A549 (cell line): ENCODE data around the gene CGB7. TPM values are rescaled to one million over a fixed set of nuclear protein-coding genes. Genes with fewer than 3 reads are reported as not detected.
"Not testable (repeated sequence)": the region's sequence is repeated elsewhere in the genome, so short reads cannot be mapped to it uniquely, and the experiment has no call there.

Source experiments
- ATAC-seq, 2 experiments: fragments of 200-7000 bp in 1 of 2; fragments of >200 bp in 1 of 2; cut with Nextera tagmentation in 1 of 2; cut with Tn5 transposase in 1 of 2; 3 replicates each; pipeline versions ENCODE4 v1.8.0 to v1.9.1; 2018 to 2020; ENCODE audit warnings: mild to moderate bottlenecking in 1 of 2, moderate library complexity in 1 of 2
- CTCF ChIA-PET: fragments of 300-600 bp; sonication (Branson Sonifier 250); formaldehyde crosslinking; extraction: SDS; loops from one replicate; lab custom pipeline; 2021; ENCODE audit warnings: antibody characterized with exemption, inconsistent platforms; lab: Yijun Ruan, JAX
- POLR2A ChIA-PET: fragments of 350-600 bp; formaldehyde crosslinking; extraction: SDS; loops from one replicate; lab custom pipeline; 2021; ENCODE audit warnings: antibody characterized with exemption, inconsistent platforms; lab: Yijun Ruan, JAX
- DNase-seq, 2 experiments: peaks; one replicate each; pipeline versions ENCODE4 v3.0.0 to v3.0.0-alpha.2; 2011 to 2016; ENCODE audit warnings: low read depth in 1 of 2, low spot score in 1 of 2
- FAIRE-seq: peaks from 2 replicates; lab custom pipeline; 2011; peaks lifted over from hg19 to GRCh38; lab: Jason Lieb, UNC
- H3K27ac ChIP-seq, 2 experiments: fragments of >200 bp; sonication (Bioruptor Twin); formaldehyde crosslinking; 3 replicates each; pipeline ENCODE4 v1.5.1; 2016 to 2017
- H3K4me1 ChIP-seq: fragments of >200 bp; sonication (Bioruptor Twin); formaldehyde crosslinking; 3 replicates; pipeline ENCODE4 v1.6.1; 2016
- H3K4me2 ChIP-seq: fragments of >200 bp; sonication (Bioruptor Twin); formaldehyde crosslinking; 3 replicates; pipeline ENCODE4 v1.6.1; 2016
- H3K4me3 ChIP-seq: fragments of >200 bp; sonication (Bioruptor Twin); formaldehyde crosslinking; 3 replicates; pipeline ENCODE4 v1.5.1; 2016
- H3K9me3 ChIP-seq: fragments of >200 bp; sonication (Bioruptor Twin); formaldehyde crosslinking; 3 replicates; pipeline ENCODE4 v1.6.1; 2016
- BHLHE40 ChIP-seq: IDR thresholded peaks from 2 replicates; pipeline ENCODE4 v1.6.1; 2012; ENCODE audit warnings: low read depth, low read length, inconsistent platforms
- CHD2 ChIP-seq: fragments of 150-350 bp; IDR thresholded peaks from 2 replicates; pipeline ENCODE4 v1.6.1; 2014; ENCODE audit warnings: low read length; ENCODE audit not compliant: partially characterized antibody
- CHD4 ChIP-seq: fragments of 200-600 bp; sonication (generic); IDR thresholded peaks from 2 replicates; pipeline ENCODE4 v1.6.1; 2016; ENCODE audit warnings: antibody characterized with exemption, mild to moderate bottlenecking, borderline replicate concordance
- CTCF ChIP-seq: fragments of >200 bp; sonication (Bioruptor Twin); formaldehyde crosslinking; IDR thresholded peaks from 3 replicates; pipeline ENCODE4 v1.5.1; 2016
- GATA3 ChIP-seq: IDR thresholded peaks from 2 replicates; pipeline ENCODE4 v1.6.1; 2012; ENCODE audit warnings: borderline replicate concordance
- HDAC2 ChIP-seq: fragments of 200-600 bp; sonication (generic); IDR thresholded peaks from 2 replicates; pipeline ENCODE4 v1.6.1; 2016
- HES2 ChIP-seq: fragments of >200 bp; sonication (Bioruptor Twin); formaldehyde crosslinking; IDR thresholded peaks from 2 replicates; pipeline ENCODE4 v1.6.1; 2016
- HOXA7 ChIP-seq: fragments of 250-450 bp; sonication (Bioruptor Pico); IDR thresholded peaks from 2 replicates; pipeline ENCODE4 v1.5.0; 2020; ENCODE audit warnings: mild to moderate bottlenecking, moderate library complexity
- HOXB5 ChIP-seq: fragments of 250-450 bp; sonication (Bioruptor Pico); IDR thresholded peaks from 2 replicates; pipeline ENCODE4 v1.5.0; 2020; ENCODE audit warnings: mild to moderate bottlenecking, moderate library complexity
- JUN ChIP-seq, 2 experiments: fragments of >200 bp; sonication (Bioruptor Twin); formaldehyde crosslinking; IDR thresholded peaks; 2 replicates in 1 of 2; 3 replicates in 1 of 2; pipeline ENCODE4 v1.6.1; 2016 to 2017
- MAZ ChIP-seq: fragments of 150-350 bp; IDR thresholded peaks from 2 replicates; pipeline ENCODE4 v1.6.1; 2014; ENCODE audit warnings: antibody characterized with exemption, low read depth, low read length, borderline replicate concordance
- RAD21 ChIP-seq, 2 experiments: fragments of >200 bp in 1 of 2; sonication (Bioruptor Twin) in 1 of 2; formaldehyde crosslinking in 1 of 2; IDR thresholded peaks in 1 of 2; conservative IDR thresholded peaks in 1 of 2; 2 replicates in 1 of 2; 3 replicates in 1 of 2; pipeline ENCODE4 v1.6.1; 2012 to 2018; ENCODE audit warnings: inconsistent platforms in 1 of 2
- REST ChIP-seq: fragments of 200-600 bp; sonication (generic); IDR thresholded peaks from 2 replicates; pipeline ENCODE4 v1.6.1; 2016; ENCODE audit warnings: antibody characterized with exemption, mild to moderate bottlenecking, moderate library complexity
- RFX5 ChIP-seq: fragments of 450-650 bp; IDR thresholded peaks from 2 replicates; pipeline ENCODE4 v1.7.1; 2014; ENCODE audit warnings: antibody characterized with exemption, mild to moderate bottlenecking, moderate library complexity
- SREBF2 ChIP-seq: fragments of 450-650 bp; IDR thresholded peaks from 2 replicates; pipeline ENCODE4 v1.6.1; 2014; ENCODE audit warnings: mild to moderate bottlenecking, moderate library complexity
- WGBS: methylation state at CpG from one replicate; pipeline ENCODE4 v1.1.6; 2017; ENCODE audit errors: missing lambda C conversion rate; 5-methylcytosine and 5-hydroxymethylcytosine counted together
- polyA plus RNA-seq, 4 experiments: library from polyadenylated mRNA; depleted of rRNA in 3 of 4; stranded (reverse); fragments of >200 nt; fragmentation: RNase III in 1 of 4; extraction: RNeasy Plus Mini Kit Qiagen cat#74134 plus additional on column Dnase treatment in 1 of 4; gene quantifications; 2 replicates in 3 of 4; 3 replicates in 1 of 4; pipeline ENCODE4 v1.2.3, GENCODE V29; 2011 to 2017
- TF ChIP-seq, protein P1 (sequence below): IDR thresholded peaks from 2 replicates; pipeline ENCODE4 v1.6.1; 2012
- TF ChIP-seq, protein P2 (sequence below): fragments of >200 bp; sonication (Bioruptor Twin); formaldehyde crosslinking; IDR thresholded peaks from 3 replicates; pipeline ENCODE4 v1.6.1; 2016

The CGB7 gene
- polyA plus RNA-seq, 2 of the 4 experiments (the other 2 are of a cell fraction): 0.56 to 0.79 TPM

DNA sequence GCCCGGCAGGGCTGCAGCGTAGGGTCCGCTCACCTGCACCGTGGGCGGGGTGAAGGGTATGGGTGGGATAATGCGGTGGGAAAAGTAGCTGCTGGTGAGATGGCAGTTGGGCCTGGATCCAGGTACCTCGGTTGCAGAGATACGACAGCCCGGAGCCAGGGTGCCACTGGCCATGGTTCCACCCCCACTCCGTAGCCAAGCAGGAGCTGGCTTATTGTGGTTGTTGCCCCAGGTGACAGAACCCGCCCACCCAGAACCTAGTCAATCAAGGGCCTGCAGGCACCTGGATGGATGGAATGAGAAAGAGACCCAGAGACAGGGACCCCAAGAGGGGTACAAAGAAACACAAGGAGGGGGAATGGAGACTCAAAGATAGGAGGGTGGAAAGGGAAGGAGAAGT, 37.2 kb downstream of the CGB7 start:
- Histone ChIP-seq H3K4me1 (peaks cover 14% of the 10 kb centered on the region; the same call in 2 of the 3 replicates), H3K27ac (no peak overlapping the region), H3K9me3 (no peaks in the 10 kb centered on the region), H3K4me2 (no peak overlapping the region), H3K4me3 (no peak overlapping the region)
- TF ChIP-seq, protein P1, sequence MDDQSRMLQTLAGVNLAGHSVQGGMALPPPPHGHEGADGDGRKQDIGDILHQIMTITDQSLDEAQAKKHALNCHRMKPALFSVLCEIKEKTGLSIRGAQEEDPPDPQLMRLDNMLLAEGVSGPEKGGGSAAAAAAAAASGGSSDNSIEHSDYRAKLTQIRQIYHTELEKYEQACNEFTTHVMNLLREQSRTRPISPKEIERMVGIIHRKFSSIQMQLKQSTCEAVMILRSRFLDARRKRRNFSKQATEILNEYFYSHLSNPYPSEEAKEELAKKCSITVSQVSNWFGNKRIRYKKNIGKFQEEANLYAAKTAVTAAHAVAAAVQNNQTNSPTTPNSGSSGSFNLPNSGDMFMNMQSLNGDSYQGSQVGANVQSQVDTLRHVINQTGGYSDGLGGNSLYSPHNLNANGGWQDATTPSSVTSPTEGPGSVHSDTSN: no peak
- TF ChIP-seq CHD2 (no peak), HOXA7 (CRISPR knock-in tag) (no peak), HDAC2 (no peak), GATA3 (no peak)
- no peak for DNase-seq
- ChIA-PET POLR2A (interaction anchor here (1.3 kb wide), 1 partner anchor 148 kb away, joined by 3 read pairs; the partner anchor contains the start of gene PPP1R15A), CTCF (interaction anchor here (0.5 to 21.8 kb wide), 11 partner anchors 14 to 187 kb away, joined by 3 to 408 read pairs (median 6); partner anchors contain the start of genes GYS1, KCNA7, NTF4 and RUVBL2)
- no peak for FAIRE-seq
- ATAC-seq: peak in 1 of 2 experiments; percentile 1; a peak in 2 of 6 replicates
- 95% methylated on average over 11 of the region's 11 CpGs for WGBS

GRCh38 chr19:49019242-49019932, 38.2 kb downstream of the CGB7 start:
- POLR2A ChIA-PET: interaction anchor here (0.6 to 1.8 kb wide), 8 partner anchors 9 to 433 kb away, joined by 3 to 16 read pairs (median 4); partner anchors contain the start of genes CGB7, GYS1, LIN7B and RUVBL2
- WGBS: 37% methylated on average over 17 of the region's 41 CpGs
- H3K27ac ChIP-seq: peak overlapping the region; percentile 45 to 70; a peak in 5 of 6 replicates
- H3K4me1 ChIP-seq: peaks cover 14% of the 10 kb centered on the region; the same call in 2 of the 3 replicates
- H3K9me3 ChIP-seq: no peaks in the 10 kb centered on the region
- ATAC-seq (peak; percentile 52 to 73), FAIRE-seq (no peak), DNase-seq (peak; percentile 74 to 77)
- peak overlapping the region; percentile 47 for H3K4me3 ChIP-seq
- H3K4me2 ChIP-seq: peak overlapping the region; percentile 79
- TF ChIP-seq, protein P1: peak; percentile 18; the same call in 1 of the 2 replicates
- TF ChIP-seq HOXB5 (CRISPR knock-in tag) (0 out of 2 replicates have a peak, but pooled peaks have one; percentile 11), JUN (IDR thresholded peaks at IDR 0.05) (peak in 1 of 2 experiments; percentile 42; a peak in 1 of 5 replicates), CTCF (peak; percentile 44), BHLHE40 (no peak), RFX5 (no peak), SREBF2 (no peak), MAZ (no peak), REST (0 out of 2 replicates have a peak, but pooled peaks have one; percentile 17), CHD4 (no peak), CHD2 (peak; percentile 49), RAD21 (conservative IDR thresholded peaks at IDR 0.05 in 1 of 2, IDR thresholded peaks at IDR 0.05 in 1 of 2) (peak in 1 of 2 experiments; percentile 27; a peak in 1 of 5 replicates), HES2 (no peak)
- TF ChIP-seq, protein P2, sequence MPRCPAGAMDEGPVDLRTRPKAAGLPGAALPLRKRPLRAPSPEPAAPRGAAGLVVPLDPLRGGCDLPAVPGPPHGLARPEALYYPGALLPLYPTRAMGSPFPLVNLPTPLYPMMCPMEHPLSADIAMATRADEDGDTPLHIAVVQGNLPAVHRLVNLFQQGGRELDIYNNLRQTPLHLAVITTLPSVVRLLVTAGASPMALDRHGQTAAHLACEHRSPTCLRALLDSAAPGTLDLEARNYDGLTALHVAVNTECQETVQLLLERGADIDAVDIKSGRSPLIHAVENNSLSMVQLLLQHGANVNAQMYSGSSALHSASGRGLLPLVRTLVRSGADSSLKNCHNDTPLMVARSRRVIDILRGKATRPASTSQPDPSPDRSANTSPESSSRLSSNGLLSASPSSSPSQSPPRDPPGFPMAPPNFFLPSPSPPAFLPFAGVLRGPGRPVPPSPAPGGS: no peak
- TF ChIP-seq, all 56 proteins: peak for 7
- CTCF ChIA-PET: interaction anchor here (0.6 to 21.8 kb wide), 16 partner anchors 10 to 392 kb away, joined by 3 to 408 read pairs (median 6); partner anchors contain the start of genes GYS1, KCNA7, NTF4 and RUVBL2

GRCh38 chr19:49018388-49019241, 38.9 kb downstream of the CGB7 start:
- H3K27ac ChIP-seq, DNase-seq, FAIRE-seq, H3K9me3 ChIP-seq, H3K4me3 ChIP-seq: not testable (repeated sequence)
- ChIA-PET CTCF (interaction anchor here (0.6 to 21.8 kb wide), 20 partner anchors 9 to 393 kb away, joined by 3 to 408 read pairs (median 6); partner anchors contain the start of genes GYS1, KCNA7, NTF4 and RUVBL2), POLR2A (interaction anchor here (0.6 to 1.8 kb wide), 8 partner anchors 9 to 434 kb away, joined by 3 to 16 read pairs (median 4); partner anchors contain the start of genes CGB7, GYS1, LIN7B and RUVBL2)
- 87% methylated on average over 50 of the region's 50 CpGs for WGBS
- H3K4me1 ChIP-seq: peaks cover 14% of the 10 kb centered on the region; the same call in 2 of the 3 replicates
- ATAC-seq: peak in 1 of 2 experiments; percentile 9; a peak in 2 of 6 replicates
- peak overlapping the region; percentile 79 for H3K4me2 ChIP-seq
